ENCODE data around the gene KIAA1671. TPM values are rescaled to one million over a fixed set of nuclear protein-coding genes. Genes with fewer than 3 reads are reported as not detected.

Gene KIAA1671
- polyA plus RNA-seq, 1 donor from 2014 or later: 3.0 TPM

GRCh38 chr22:25049770-25050169 lies 97.3 kb downstream of the KIAA1671 start:
- TF ChIP-seq REST (IDR thresholded peaks at IDR 0.05; ENCODE audit: borderline replicate concordance) (no peak), EP300 (conservative IDR thresholded peaks at IDR 0.05; ENCODE audit: poor library complexity, severe bottlenecking) (no peak), CTCF (IDR thresholded peaks at IDR 0.05; ENCODE audit: poor library complexity, severe bottlenecking) (no peak), SMC3 (conservative IDR thresholded peaks at IDR 0.05; ENCODE audit: poor library complexity) (no peak), EZH2 (IDR thresholded peaks at IDR 0.05; ENCODE audit: borderline replicate concordance, insufficient read depth, low read length, poor library complexity, severe bottlenecking) (no peak), MXI1 (conservative IDR thresholded peaks at IDR 0.05; ENCODE audit: poor library complexity, severe bottlenecking) (no peak), TAF1 (IDR thresholded peaks at IDR 0.05; ENCODE audit: low read depth) (no peak)
- Histone ChIP-seq H3K79me2 (replicated peaks; ENCODE audit: insufficient read depth, low read length) (no peaks in the 10 kb centered on the region), H3K4me2 (ENCODE audit: low read length) (no peak overlapping the region), H3K4me3 (ENCODE audit: low read length) (no peak overlapping the region), H4K20me1 (ENCODE audit: insufficient read depth) (no peaks in the 10 kb centered on the region), H3K9me2 (ENCODE audit: insufficient read depth, low read length) (no peaks in the 10 kb centered on the region), H3K27ac (ENCODE audit: low read length) (no peak overlapping the region), H3K9me3 (ENCODE audit: low read length) (no peaks in the 10 kb centered on the region), H3F3A (ENCODE audit: insufficient read depth, low read length, poor library complexity, severe bottlenecking) (no peaks in the 10 kb centered on the region), H3K9ac (ENCODE audit: low read length) (no peak overlapping the region), H3K36me3 (ENCODE audit: insufficient read depth, low read length) (no peaks in the 10 kb centered on the region), H3K27me3 (ENCODE audit: insufficient read depth, low read depth, low read length) (no peaks in the 10 kb centered on the region), H2AFZ (ENCODE audit: low read depth, low read length) (no peak overlapping the region)

- no peaks in the 10 kb centered on the region for H3K9me2 ChIP-seq (ENCODE audit: insufficient read depth, low read length)
- no peaks in the 10 kb centered on the region for H3K27me3 ChIP-seq (ENCODE audit: insufficient read depth, low read depth, low read length)
- no peak overlapping the region for H3K9ac ChIP-seq (ENCODE audit: low read length)
- TF ChIP-seq EZH2 (IDR thresholded peaks at IDR 0.05; ENCODE audit: borderline replicate concordance, insufficient read depth, low read length, poor library complexity, severe bottlenecking): no peak
- TF ChIP-seq RAD21 (conservative IDR thresholded peaks at IDR 0.05): no peak
- no peak for TF ChIP-seq REST (IDR thresholded peaks at IDR 0.05; ENCODE audit: borderline replicate concordance)
- no peak for TF ChIP-seq TAF1 (IDR thresholded peaks at IDR 0.05; ENCODE audit: low read depth)
- TF ChIP-seq EP300 (conservative IDR thresholded peaks at IDR 0.05; ENCODE audit: poor library complexity, severe bottlenecking): no peak
- TF ChIP-seq MXI1 (conservative IDR thresholded peaks at IDR 0.05; ENCODE audit: poor library complexity, severe bottlenecking): no peak
- TF ChIP-seq SMC3 (conservative IDR thresholded peaks at IDR 0.05; ENCODE audit: poor library complexity): no peak
- TF ChIP-seq POLR2AphosphoS5 (IDR thresholded peaks at IDR 0.05): no peak
- TF ChIP-seq CTCF (IDR thresholded peaks at IDR 0.05; ENCODE audit: poor library complexity, severe bottlenecking): no peak
- H3K9me3 ChIP-seq (ENCODE audit: low read length): no peaks in the 10 kb centered on the region
- no peak overlapping the region for H3K4me2 ChIP-seq (ENCODE audit: low read length)
- no peaks in the 10 kb centered on the region for H3K79me2 ChIP-seq (replicated peaks; ENCODE audit: insufficient read depth, low read length)
- H2AFZ ChIP-seq (ENCODE audit: low read depth, low read length): no peak overlapping the region
- no peaks in the 10 kb centered on the region for H3F3A ChIP-seq (ENCODE audit: insufficient read depth, low read length, poor library complexity, severe bottlenecking)
- no peak overlapping the region for H3K27ac ChIP-seq (ENCODE audit: low read length)
- H3K36me3 ChIP-seq (ENCODE audit: insufficient read depth, low read length): no peaks in the 10 kb centered on the region
- no peak overlapping the region for H3K4me3 ChIP-seq (ENCODE audit: low read length)
- no peaks in the 10 kb centered on the region for H4K20me1 ChIP-seq (ENCODE audit: insufficient read depth)
These were observed 98.0 kb downstream of the KIAA1671 start for GRCh38 chr22:25050566-25050965.
